H1 (cell line): ENCODE results near the gene GLUL. TPM values are rescaled to one million over a fixed set of nuclear protein-coding genes. Genes with fewer than 3 reads are reported as not detected.

Experiments
- CTCF ChIA-PET: fragments of 300-600 bp; sonication (Branson Sonifier 250); formaldehyde crosslinking; loops from one replicate; lab custom pipeline; 2021; ENCODE audit not compliant: partially characterized antibody; lab: Charles Lee
- POLR2A ChIA-PET: fragments of 300-600 bp; sonication (Branson Sonifier 250); formaldehyde crosslinking; loops from one replicate; lab custom pipeline; 2021; ENCODE audit warnings: inconsistent platforms; ENCODE audit not compliant: partially characterized antibody; lab: Charles Lee
- DNase-seq, 2 experiments: peaks; one replicate each; pipeline versions ENCODE4 v3.0.0 to v3.0.0-alpha.2; 2010 to 2022; ENCODE audit warnings: low spot score in 2 of 2, low read depth in 1 of 2, mixed read lengths in 1 of 2
- FAIRE-seq: peaks from 2 replicates; lab custom pipeline; 2011; peaks lifted over from hg19 to GRCh38; lab: Jason Lieb, UNC
- H2AFZ ChIP-seq: 2 replicates; pipeline ENCODE4 v1.8.1; 2012; ENCODE audit warnings: low read length, inconsistent platforms
- H2AK5ac ChIP-seq: 2 replicates; pipeline ENCODE4 v1.6.1; 2013; ENCODE audit warnings: low read depth, low read length
- H2BK120ac ChIP-seq: replicated peaks from 2 replicates; pipeline ENCODE3; 2013; ENCODE audit warnings: low read depth, low read length, inconsistent platforms
- H2BK12ac ChIP-seq: 2 replicates; pipeline ENCODE4 v1.6.1; 2013; ENCODE audit warnings: low read depth, low read length
- H2BK15ac ChIP-seq: 2 replicates; pipeline ENCODE4 v1.6.1; 2013; ENCODE audit warnings: low read length
- H2BK20ac ChIP-seq: 2 replicates; pipeline ENCODE4 v1.6.1; 2013; ENCODE audit warnings: low read length
- H2BK5ac ChIP-seq: 2 replicates; pipeline ENCODE4 v1.6.1; 2013; ENCODE audit warnings: low read depth, low read length
- H3K14ac ChIP-seq: 2 replicates; pipeline ENCODE4 v1.6.1; 2013; ENCODE audit warnings: inconsistent platforms; ENCODE audit not compliant: insufficient read length
- H3K18ac ChIP-seq: 2 replicates; pipeline ENCODE4 v1.6.1; 2013; ENCODE audit warnings: low read length; ENCODE audit errors: extremely low read depth
- H3K23ac ChIP-seq: 2 replicates; pipeline ENCODE4 v1.6.1; 2013; ENCODE audit warnings: inconsistent platforms; ENCODE audit not compliant: insufficient read length
- H3K23me2 ChIP-seq: 2 replicates; pipeline ENCODE4 v1.6.1; 2013; ENCODE audit warnings: low read depth, low read length
- H3K27ac ChIP-seq: 2 replicates; pipeline ENCODE4 v1.6.1; 2011; ENCODE audit warnings: low read depth, low read length, inconsistent platforms
- H3K27me3 ChIP-seq, 4 experiments: replicated peaks in 1 of 4; 1 replicate in 1 of 4; 2 replicates in 3 of 4; pipeline versions ENCODE4 v1.6.1 to v1.8.1; 2011 to 2013; ENCODE audit warnings: low read length in 3 of 4, mild to moderate bottlenecking in 3 of 4, inconsistent platforms in 2 of 4, mixed read lengths in 2 of 4, moderate library complexity in 1 of 4; ENCODE audit not compliant: control insufficient read depth in 3 of 4, insufficient read depth in 3 of 4; ENCODE audit errors: extremely low read depth in 1 of 4
- H3K36me3 ChIP-seq, 4 experiments: 2 replicates each; pipeline versions ENCODE4 v1.6.1 to v1.8.1; 2011 to 2013; ENCODE audit warnings: mild to moderate bottlenecking in 4 of 4, low read length in 3 of 4, moderate library complexity in 2 of 4, control low read depth in 1 of 4, inconsistent platforms in 1 of 4; ENCODE audit not compliant: insufficient read depth in 4 of 4, control insufficient read depth in 2 of 4
- H3K4ac ChIP-seq: replicated peaks from 2 replicates; pipeline ENCODE3; 2013; ENCODE audit warnings: low read length, low read depth, mixed read lengths, inconsistent platforms; ENCODE audit not compliant: insufficient read length
- H3K4me1 ChIP-seq, 4 experiments: replicated peaks in 1 of 4; 1 replicate in 1 of 4; 2 replicates in 3 of 4; pipeline versions ENCODE4 v1.6.1 to v1.8.1; 2011 to 2013; ENCODE audit warnings: low read length in 3 of 4, inconsistent platforms in 2 of 4, mixed read lengths in 1 of 4; ENCODE audit not compliant: insufficient read depth in 4 of 4, control insufficient read depth in 3 of 4
- H3K4me2 ChIP-seq, 2 experiments: 2 replicates each; pipeline versions ENCODE4 v1.6.1 to v1.8.1; 2011 to 2013; ENCODE audit warnings: low read depth in 2 of 2, low read length in 2 of 2, control low read depth in 1 of 2, inconsistent platforms in 1 of 2, mild to moderate bottlenecking in 1 of 2; ENCODE audit not compliant: insufficient read depth in 1 of 2
- H3K4me3 ChIP-seq, 4 experiments: fragments of 200-600, 300-600 bp in 1 of 4; sonication (generic), shearing (Covaris generic), sonication (Bioruptor Twin) in 1 of 4; 2 replicates each; pipeline versions ENCODE4 v1.5.1 to v1.8.1; 2011 to 2016; ENCODE audit warnings: low read length in 4 of 4, low read depth in 3 of 4, control low read depth in 2 of 4, inconsistent platforms in 2 of 4, mild to moderate bottlenecking in 2 of 4, mixed read lengths in 1 of 4, moderate library complexity in 1 of 4; ENCODE audit not compliant: insufficient read depth in 2 of 4; ENCODE audit errors: extremely low read depth in 1 of 4
- H3K56ac ChIP-seq: replicated peaks from 2 replicates; pipeline ENCODE3; 2013; ENCODE audit warnings: low read depth, mild to moderate bottlenecking, mixed read lengths, low read length, inconsistent platforms; ENCODE audit not compliant: insufficient read length
- H3K79me1 ChIP-seq: 2 replicates; pipeline ENCODE4 v1.6.1; 2013; ENCODE audit warnings: low read depth, low read length, control low read depth
- H3K79me2 ChIP-seq, 2 experiments: 2 replicates each; pipeline versions ENCODE4 v1.6.1 to v1.8.1; 2012 to 2013; ENCODE audit warnings: low read length in 2 of 2, mild to moderate bottlenecking in 2 of 2, inconsistent platforms in 1 of 2; ENCODE audit not compliant: insufficient read depth in 2 of 2, control insufficient read depth in 1 of 2
- H3K9ac ChIP-seq, 4 experiments: replicated peaks in 1 of 4; 1 replicate in 1 of 4; 2 replicates in 3 of 4; pipeline versions ENCODE4 v1.6.1 to v1.8.1; 2011 to 2013; ENCODE audit warnings: low read depth in 3 of 4, low read length in 3 of 4, control low read depth in 2 of 4, mild to moderate bottlenecking in 2 of 4, moderate library complexity in 2 of 4, inconsistent platforms in 1 of 4; ENCODE audit errors: extremely low read depth in 1 of 4
- H3K9me3 ChIP-seq, 2 experiments: 2 replicates each; pipeline versions ENCODE4 v1.6.1 to v1.8.1; 2012 to 2013; ENCODE audit warnings: mild to moderate bottlenecking in 2 of 2, moderate library complexity in 2 of 2, control low read depth in 1 of 2, inconsistent platforms in 1 of 2, low read depth in 1 of 2, low read length in 1 of 2, mixed read lengths in 1 of 2; ENCODE audit not compliant: insufficient read depth in 2 of 2
- H4K20me1 ChIP-seq, 2 experiments: replicated peaks in 1 of 2; 2 replicates each; pipeline versions ENCODE3 to v1.8.1; 2011 to 2013; ENCODE audit warnings: inconsistent platforms in 2 of 2, low read length in 2 of 2, mild to moderate bottlenecking in 1 of 2; ENCODE audit not compliant: insufficient read depth in 2 of 2, control insufficient read depth in 1 of 2
- H4K5ac ChIP-seq: 2 replicates; pipeline ENCODE4 v1.6.1; 2013; ENCODE audit warnings: low read length, low read depth, mixed read lengths, inconsistent platforms; ENCODE audit not compliant: insufficient read length
- H4K8ac ChIP-seq: 2 replicates; pipeline ENCODE4 v1.8.0; 2013; ENCODE audit warnings: mild to moderate bottlenecking, moderate library complexity, low read length, inconsistent platforms; ENCODE audit not compliant: insufficient read depth; ENCODE audit errors: extremely low read depth
- H4K91ac ChIP-seq: replicated peaks from 2 replicates; pipeline ENCODE3; 2013; ENCODE audit warnings: low read length, mixed read lengths, inconsistent platforms; ENCODE audit not compliant: insufficient read length
- EP300 ChIP-seq, 2 experiments: IDR thresholded peaks; 1 replicate in 1 of 2; 2 replicates in 1 of 2; pipeline ENCODE4 v1.6.1; 2011 to 2012; ENCODE audit warnings: low read depth in 2 of 2, low read length in 2 of 2, mild to moderate bottlenecking in 2 of 2, borderline replicate concordance in 1 of 2, inconsistent platforms in 1 of 2, moderate library complexity in 1 of 2
- TCF12 ChIP-seq: IDR thresholded peaks from 2 replicates; pipeline ENCODE4 v1.6.1; 2011; ENCODE audit warnings: low read depth, mild to moderate bottlenecking, low read length
- TEAD4 ChIP-seq: IDR thresholded peaks from 2 replicates; pipeline ENCODE4 v1.6.1; 2012; ENCODE audit warnings: low read depth, low read length, inconsistent platforms, mixed read lengths
- WGBS, 2 experiments: shearing (Covaris generic) in 1 of 2; methylation state at CpG; one replicate each; pipeline versions ENCODE4 v1.1.6 to v1.1.7; 2013 to 2015; ENCODE audit warnings: low lambda C conversion rate in 2 of 2, mixed read lengths in 2 of 2, inconsistent platforms in 1 of 2, low coverage in 1 of 2, missing lambda C conversion rate in 1 of 2; ENCODE audit not compliant: insufficient replicate concordance in 2 of 2, insufficient coverage in 1 of 2, insufficient read length in 1 of 2; ENCODE audit errors: extremely low coverage in 1 of 2, missing lambda C conversion rate in 1 of 2; 5-methylcytosine and 5-hydroxymethylcytosine counted together
- polyA plus RNA-seq, 7 experiments: library from polyadenylated mRNA; depleted of rRNA in 3 of 7; stranded (reverse) in 5 of 7; unstranded in 2 of 7; fragments of >200 nt in 5 of 7; fragments of 200-250 nt in 2 of 7; gene quantifications; 1 replicate in 5 of 7; 2 replicates in 1 of 7; 4 replicates in 1 of 7; pipeline versions ENCODE4 v1.2.1 to v1.2.3, GENCODE V29; 2011 to 2013; ENCODE audit warnings: missing spikeins in 2 of 7, mixed read lengths in 2 of 7
- total RNA-seq: library from RNA; stranded (reverse); fragmentation: NEBNext Ultra II Directional; extraction: Animal tissue kit (Norgen Biotek cat#: 25700); gene quantifications from 2 replicates; pipeline ENCODE4 v1.2.1, GENCODE V29; 2021

Gene GLUL
- total and polyA plus RNA-seq, 2 of the 8 experiments (the other 6 are each of a cell fraction or from before 2014, with no cell fraction given): 261 to 453 TPM

DNA sequence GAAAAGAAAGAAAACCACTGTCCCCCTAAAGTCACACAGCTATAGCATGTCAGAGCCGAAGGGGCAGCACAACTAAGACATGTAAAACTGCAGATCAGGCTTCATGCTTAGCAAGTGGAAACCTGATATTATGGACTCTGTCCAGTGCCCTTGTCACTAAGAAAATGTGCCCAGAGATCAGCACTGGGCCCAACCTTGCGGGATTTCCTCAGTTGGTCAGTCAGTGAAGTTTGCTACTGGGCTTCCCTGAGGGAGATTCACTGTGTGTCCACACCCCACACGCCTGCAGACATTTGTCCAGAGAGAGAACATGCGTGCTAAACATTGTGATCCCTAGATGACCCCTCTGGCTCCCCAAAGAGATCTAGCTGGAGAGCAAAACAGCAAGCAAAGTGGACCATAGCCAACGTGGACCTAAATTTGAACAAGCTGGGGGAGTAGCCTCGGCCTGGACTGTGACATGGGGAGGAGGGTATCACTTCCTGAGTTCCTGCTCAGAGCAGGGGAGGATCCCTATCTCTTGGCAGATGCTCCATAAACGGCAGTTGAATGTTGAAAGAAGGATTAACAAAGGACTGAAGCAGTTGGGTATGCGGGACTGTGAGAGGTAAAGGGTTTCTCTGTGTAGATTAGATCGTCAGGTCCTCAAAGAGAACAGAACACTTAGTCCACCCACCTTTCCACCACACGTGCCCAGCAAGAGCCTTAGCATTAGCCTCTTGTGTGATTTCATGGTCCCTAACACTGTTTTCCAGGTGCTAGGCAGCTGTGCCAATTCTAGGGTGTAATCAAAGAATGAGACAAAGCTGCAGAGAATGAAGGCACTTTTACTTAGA lies 53.6 kb downstream of the GLUL start:
- no peaks in the 10 kb centered on the region for H4K20me1 ChIP-seq
- H3K4ac ChIP-seq: no peak overlapping the region
- H2BK120ac ChIP-seq: no peak overlapping the region
- no peak for FAIRE-seq
- no peaks in the 10 kb centered on the region for H3K36me3 ChIP-seq
- H3K18ac ChIP-seq: no peak overlapping the region; the same call in 1 of the 2 replicates
- H2BK15ac ChIP-seq: 0 out of 2 replicates have a peak overlapping the region, but pooled peaks have one; percentile 89
- H3K56ac ChIP-seq: no peak overlapping the region
- H2AFZ ChIP-seq: peak overlapping the region; percentile 85; the same call in 1 of the 2 replicates
- CTCF ChIA-PET: interaction anchor here (0.6 to 1.6 kb wide), 9 partner anchors 9 to 253 kb away, joined by 3 to 5 read pairs (median 3); no protein-coding TSS in a partner anchor
- no peak overlapping the region for H3K9ac ChIP-seq
- no peak overlapping the region for H3K27ac ChIP-seq
- H2BK20ac ChIP-seq: no peak overlapping the region
- no peak overlapping the region for H3K4me2 ChIP-seq
- no peak for DNase-seq
- no peaks in the 10 kb centered on the region for H3K27me3 ChIP-seq
- no peak overlapping the region for H2BK12ac ChIP-seq
- no peak overlapping the region for H4K8ac ChIP-seq
- H3K14ac ChIP-seq: no peak overlapping the region
- no peak overlapping the region for H3K4me3 ChIP-seq
- H3K23me2 ChIP-seq: no peaks in the 10 kb centered on the region
- no peaks in the 10 kb centered on the region for H3K79me1 ChIP-seq
- peaks cover 0 to 4% (median 0%) of the 10 kb centered on the region in 4 experiments; a peak in 2 of 7 replicates for H3K4me1 ChIP-seq
- POLR2A ChIA-PET: no interaction called here
- no peaks in the 10 kb centered on the region for H3K9me3 ChIP-seq
- no peak overlapping the region for H2BK5ac ChIP-seq
- no peak overlapping the region for H4K91ac ChIP-seq
- TF ChIP-seq EP300 (IDR thresholded peaks at IDR 0.05; ENCODE audit: borderline replicate concordance in 1 of 2, low read depth in 2 of 2, low read length in 2 of 2): no peak
- no peak for TF ChIP-seq TEAD4
- no peak for TF ChIP-seq TCF12
- H3K79me2 ChIP-seq: no peaks in the 10 kb centered on the region
- H3K23ac ChIP-seq: no peak overlapping the region
- no peak overlapping the region for H2AK5ac ChIP-seq
- no peak overlapping the region for H4K5ac ChIP-seq
- 87% methylated on average over 10 of the region's 10 CpGs; no CpG with 5 or more reads in 1 of the 2 experiments for WGBS, 2 experiments
